COR-L47 (cell line): ENCODE results near the gene MRC2.
"Not testable (repeated sequence)": the region's sequence is repeated elsewhere in the genome, so short reads cannot be mapped to it uniquely, and the experiment has no call there.

Source experiments
- DNase-seq: peaks from one replicate; lab custom pipeline; 2025; lab: John Stamatoyannopoulos, UW

Gene MRC2, protein sequence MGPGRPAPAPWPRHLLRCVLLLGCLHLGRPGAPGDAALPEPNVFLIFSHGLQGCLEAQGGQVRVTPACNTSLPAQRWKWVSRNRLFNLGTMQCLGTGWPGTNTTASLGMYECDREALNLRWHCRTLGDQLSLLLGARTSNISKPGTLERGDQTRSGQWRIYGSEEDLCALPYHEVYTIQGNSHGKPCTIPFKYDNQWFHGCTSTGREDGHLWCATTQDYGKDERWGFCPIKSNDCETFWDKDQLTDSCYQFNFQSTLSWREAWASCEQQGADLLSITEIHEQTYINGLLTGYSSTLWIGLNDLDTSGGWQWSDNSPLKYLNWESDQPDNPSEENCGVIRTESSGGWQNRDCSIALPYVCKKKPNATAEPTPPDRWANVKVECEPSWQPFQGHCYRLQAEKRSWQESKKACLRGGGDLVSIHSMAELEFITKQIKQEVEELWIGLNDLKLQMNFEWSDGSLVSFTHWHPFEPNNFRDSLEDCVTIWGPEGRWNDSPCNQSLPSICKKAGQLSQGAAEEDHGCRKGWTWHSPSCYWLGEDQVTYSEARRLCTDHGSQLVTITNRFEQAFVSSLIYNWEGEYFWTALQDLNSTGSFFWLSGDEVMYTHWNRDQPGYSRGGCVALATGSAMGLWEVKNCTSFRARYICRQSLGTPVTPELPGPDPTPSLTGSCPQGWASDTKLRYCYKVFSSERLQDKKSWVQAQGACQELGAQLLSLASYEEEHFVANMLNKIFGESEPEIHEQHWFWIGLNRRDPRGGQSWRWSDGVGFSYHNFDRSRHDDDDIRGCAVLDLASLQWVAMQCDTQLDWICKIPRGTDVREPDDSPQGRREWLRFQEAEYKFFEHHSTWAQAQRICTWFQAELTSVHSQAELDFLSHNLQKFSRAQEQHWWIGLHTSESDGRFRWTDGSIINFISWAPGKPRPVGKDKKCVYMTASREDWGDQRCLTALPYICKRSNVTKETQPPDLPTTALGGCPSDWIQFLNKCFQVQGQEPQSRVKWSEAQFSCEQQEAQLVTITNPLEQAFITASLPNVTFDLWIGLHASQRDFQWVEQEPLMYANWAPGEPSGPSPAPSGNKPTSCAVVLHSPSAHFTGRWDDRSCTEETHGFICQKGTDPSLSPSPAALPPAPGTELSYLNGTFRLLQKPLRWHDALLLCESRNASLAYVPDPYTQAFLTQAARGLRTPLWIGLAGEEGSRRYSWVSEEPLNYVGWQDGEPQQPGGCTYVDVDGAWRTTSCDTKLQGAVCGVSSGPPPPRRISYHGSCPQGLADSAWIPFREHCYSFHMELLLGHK (N-terminal part only)

DNA sequence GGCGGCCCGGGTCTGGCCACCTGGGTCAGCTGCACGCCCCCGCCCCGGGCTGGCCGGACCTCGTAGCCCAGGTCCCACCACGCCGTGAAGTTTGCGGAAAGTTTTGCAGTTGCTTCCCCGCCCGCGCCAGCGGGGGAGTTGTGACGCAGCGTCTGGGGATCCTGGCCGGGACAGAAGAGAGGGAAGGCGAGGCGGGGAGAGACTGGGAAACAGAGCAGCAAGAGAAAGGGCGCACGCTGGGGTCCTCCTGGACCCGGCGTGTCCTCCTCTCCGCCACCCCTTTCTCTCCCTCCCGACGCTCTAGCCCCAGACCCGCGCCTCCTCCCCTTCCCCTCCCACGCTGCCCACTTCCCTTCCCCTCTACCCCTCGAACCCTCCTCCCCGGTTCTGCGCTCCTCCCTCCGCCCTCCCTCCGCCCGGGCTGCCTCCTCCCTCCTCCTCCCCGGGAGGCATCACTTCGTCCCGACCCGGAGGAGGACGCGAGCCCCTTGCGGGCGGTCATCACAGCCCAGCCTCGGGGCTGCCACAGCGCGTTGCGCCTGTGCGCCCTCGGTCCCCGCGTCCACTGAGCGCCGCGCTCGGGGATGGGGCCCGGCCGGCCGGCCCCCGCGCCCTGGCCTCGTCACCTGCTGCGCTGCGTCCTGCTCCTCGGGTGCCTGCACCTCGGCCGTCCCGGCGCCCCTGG lies at the start of gene MRC2:
MRC2 (plus strand) TSS at position 452 of the 685 bp plus-strand sequence; CDS start at position 585, 133 bp downstream.
- no peak for DNase-seq

GRCh38 chr17:62578757-62579487 lies 48.5 kb upstream of the MRC2 start:
- DNase-seq = no peak

DNA sequence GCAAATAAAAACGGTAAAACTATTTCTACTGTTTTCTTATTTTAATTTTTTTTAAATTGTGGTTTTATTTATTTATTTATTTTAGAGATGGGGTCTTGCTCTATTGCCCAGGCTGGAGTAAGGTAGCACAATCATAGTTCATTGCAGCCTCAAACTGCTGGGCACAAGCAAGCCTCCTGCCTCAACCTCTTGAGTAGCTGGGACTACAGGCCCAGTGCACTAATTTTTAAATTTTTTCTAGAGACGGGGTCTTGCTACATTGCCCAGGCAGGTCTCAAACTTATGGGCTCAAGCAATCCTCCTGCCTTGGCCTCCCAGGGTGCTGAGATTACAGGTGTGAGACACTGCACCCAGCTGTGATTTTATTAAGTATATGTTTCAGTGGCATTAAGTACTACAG lies 46.5 kb upstream of the MRC2 start:
- no peak for DNase-seq

DNA sequence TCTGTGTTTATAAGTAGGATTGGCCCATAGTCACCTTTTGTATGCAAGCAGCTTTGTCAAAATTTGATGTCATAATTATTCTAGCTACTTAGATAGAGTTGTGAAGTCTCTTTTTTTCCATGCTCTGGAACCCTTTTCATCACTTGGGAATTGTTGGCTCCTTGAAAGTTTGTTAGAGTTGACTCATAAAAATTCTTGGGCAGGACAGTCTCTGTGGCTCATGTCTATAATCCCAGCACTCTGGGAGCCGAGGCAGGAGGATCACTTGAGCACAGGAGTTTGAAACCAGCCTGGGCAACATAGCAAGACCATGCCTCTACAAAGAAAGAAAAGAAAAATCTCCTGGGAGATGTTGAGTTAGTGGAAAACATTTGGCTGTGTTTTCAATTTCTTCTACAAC lies 45.7 kb upstream of the MRC2 start:
- no peak for DNase-seq

GRCh38 chr17:62587554-62587953 lies 39.9 kb upstream of the MRC2 start:
- no peak for DNase-seq

DNA sequence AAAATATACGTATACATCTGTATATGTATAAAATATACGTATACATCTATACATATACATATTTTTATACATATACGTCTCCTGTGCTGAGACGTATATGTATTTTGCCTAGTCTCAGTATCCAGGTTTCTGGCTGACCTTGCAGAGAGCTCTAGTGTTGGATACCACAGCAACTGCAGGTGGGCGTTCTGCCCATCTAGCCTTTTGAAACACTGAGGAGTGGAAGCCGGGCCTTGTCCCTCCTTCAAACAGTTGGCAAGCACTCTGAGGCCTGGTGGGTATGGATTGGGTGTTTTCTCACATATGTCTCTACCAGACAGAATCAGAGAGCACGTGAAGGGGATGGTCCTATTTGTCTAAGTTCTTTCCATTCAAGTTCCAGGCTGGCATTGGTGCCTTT lies 39.4 kb upstream of the MRC2 start:
- DNase-seq = no peak

DNA sequence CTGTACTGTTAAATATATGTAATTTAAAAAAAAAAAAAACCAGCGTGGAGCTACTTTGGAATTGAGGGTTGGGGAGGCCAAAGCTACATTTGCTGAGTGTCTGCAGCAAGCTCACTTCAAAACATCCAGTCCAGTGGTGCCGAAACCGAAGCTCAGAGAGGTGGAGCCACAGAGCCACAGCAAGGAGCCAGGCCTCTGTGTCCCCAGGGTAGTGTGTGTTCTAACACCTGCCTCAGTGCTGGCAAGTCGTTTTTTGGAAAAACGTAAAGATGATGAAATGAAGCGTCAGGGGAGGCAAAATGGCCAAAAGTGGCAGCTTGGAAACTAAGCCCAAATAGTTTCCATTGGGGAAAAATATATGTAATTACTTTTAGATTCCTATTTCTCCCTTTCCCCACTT lies 36.1 kb upstream of the MRC2 start:
- no peak for DNase-seq

DNA sequence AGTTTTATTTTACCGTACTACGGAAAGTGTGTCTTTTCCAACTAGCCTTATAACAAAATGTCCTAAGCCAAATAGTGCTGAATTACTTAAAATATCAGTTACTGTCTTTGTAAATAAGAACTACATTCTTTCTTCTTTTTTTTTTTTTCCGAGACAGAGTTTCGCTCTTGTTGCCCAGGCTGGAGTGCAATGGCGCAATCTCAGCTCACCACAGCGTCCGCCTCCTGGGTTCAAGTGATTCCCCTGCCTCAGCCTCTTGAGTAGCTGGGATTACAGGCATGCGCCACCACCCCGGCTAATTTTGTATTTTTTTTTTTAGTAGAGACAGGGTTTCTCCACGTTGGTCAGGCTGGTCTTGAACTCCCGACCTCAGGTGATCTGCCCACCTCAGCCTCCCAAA lies 35.6 kb upstream of the MRC2 start:
- DNase-seq = not testable (repeated sequence)

DNA sequence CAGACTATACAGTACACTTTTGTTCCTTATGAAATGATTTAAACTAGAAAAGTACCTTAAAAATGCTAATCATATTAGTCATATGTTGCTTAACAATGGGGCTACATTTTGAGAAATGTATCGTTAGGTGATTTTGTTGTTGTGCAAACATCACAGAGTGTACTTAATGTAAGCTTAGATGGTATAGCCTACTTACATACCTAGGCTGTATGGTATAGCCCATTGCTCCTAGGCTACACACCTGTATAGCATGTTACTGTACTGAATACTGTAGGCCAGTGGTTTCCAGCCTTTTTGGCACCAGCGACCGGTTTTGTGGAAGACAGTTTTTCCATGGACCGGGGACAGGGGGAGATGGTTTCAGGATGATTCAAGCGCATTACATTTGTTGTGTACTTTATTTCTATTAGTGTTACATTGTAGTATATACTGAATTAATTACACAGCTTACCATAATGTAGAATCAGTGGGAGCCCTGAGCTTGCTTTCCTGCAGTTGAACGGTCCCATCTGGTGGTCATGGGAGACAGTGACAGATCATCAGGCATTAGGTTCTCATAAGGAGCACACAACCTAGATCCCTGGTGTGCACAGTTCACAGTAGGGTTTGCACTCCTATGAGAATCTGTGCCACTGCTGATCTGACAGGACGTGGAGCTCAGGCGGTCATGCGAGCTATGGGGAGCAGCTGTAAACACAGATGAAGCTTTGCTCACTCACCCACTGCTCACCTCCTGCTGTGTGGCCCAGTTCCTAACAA lies 35.0 kb upstream of the MRC2 start:
- DNase-seq = no peak

GRCh38 chr17:62595484-62595883 lies 32.0 kb upstream of the MRC2 start:
- DNase-seq = no peak

DNA sequence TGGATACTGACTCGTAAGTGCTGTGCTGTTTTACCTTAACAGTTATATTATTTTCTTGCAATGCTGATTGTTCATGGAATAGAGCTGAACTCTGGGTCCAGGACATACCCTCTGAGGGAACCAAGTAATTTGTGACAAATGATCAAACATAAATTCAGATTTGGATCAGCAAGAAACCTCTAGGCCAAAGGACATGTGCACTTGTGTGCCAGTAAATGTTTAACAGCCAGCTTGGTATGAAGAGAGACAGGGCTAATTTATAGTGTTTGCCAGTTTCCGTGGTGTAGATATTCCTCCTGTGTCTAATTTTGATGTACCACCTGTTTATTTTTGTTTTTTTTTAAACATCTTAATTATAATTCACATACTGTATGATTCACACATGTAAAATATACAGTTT lies 30.8 kb upstream of the MRC2 start:
- no peak for DNase-seq

DNA sequence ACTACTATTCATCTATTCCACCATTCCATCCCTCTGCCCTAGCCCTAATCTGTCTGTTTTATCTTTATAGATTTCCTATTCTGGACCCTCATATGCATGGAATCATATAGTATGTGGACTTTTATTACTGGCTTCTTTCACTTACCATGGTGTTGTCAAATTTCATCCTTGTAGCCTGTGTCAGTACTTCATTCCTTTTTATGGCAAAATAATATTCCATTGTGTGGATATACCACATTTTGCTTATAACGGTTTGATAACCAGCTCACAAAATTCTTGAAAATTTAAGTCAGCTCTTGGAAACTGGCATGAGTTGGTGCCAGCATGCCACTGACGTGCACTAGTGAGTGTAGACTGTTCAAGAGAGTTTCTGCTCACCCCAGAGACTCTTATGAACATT lies 30.3 kb upstream of the MRC2 start:
- DNase-seq = no peak

- no peak for DNase-seq
Measured at GRCh38 chr17:62597920-62598319, 29.6 kb upstream of the MRC2 start.

DNA sequence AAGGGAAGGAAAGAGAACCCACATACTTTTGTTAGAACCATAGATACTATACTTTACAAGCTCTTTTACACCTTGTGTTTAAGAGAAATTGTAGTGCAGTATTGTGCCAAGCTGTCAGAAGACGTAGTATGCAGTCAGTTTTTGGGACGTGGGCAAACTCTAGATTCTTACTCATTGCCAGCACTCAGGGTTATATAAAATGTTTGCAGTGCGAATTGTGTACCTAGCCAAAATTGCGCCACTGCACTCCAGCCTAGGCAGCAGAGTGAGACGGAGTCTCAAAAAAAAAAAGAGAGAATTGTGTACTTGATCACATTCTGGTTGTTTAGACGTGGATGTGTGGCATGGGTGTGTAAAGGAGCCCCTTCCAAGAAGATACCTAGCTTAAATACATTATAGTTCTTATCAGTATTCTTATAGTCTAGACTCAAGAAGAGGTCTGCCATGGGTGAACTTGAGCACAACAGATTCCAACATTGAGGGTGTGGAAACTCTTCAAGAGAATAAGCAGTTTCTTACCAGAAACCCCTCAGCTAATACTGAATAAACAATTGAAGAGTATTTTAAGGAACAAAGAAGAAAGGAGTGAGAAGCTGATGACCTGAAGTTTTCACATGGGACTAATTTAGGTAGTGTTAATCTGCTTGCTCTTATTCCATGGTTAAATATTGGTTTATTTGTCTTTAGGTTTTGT lies 27.4 kb upstream of the MRC2 start:
- no peak for DNase-seq

DNA sequence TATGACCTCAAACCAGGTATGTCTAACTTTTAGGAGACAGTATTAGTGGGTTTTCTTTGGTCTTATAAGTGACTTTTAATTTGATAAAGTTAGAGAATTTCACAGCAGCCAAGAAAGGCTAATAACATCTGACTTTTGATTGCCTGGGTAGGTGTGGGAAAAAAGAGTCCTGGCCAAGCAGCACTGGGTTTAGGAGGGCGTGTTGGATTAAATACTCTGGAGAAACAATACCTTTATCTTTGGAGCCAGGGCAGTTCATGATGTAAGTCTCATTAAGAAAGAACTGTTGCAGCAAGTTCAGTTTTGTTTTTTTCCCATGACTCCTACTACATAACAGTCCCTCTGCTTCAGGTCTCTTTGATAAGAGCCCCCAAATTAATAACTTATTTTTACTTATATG lies 26.7 kb upstream of the MRC2 start:
- no peak for DNase-seq

DNA sequence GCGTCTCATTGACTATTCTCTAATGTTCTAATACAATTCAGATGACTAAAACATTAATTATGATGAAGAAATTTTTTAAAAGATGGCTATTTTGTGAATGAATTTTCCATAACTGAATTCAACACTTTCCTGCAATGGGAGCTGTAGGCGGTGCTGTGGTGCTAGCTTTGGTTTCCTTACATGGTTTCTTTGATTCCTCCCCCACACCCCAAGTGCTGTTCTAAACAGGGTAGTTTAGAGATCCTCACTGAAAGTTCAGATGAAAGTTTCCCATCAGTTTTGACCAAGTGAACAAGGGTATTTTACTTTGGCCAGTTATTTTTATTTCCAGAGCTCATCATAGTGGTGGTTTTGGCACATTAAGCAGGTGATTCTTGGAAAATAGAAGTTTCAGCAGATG lies 26.0 kb upstream of the MRC2 start:
- no peak for DNase-seq

DNA sequence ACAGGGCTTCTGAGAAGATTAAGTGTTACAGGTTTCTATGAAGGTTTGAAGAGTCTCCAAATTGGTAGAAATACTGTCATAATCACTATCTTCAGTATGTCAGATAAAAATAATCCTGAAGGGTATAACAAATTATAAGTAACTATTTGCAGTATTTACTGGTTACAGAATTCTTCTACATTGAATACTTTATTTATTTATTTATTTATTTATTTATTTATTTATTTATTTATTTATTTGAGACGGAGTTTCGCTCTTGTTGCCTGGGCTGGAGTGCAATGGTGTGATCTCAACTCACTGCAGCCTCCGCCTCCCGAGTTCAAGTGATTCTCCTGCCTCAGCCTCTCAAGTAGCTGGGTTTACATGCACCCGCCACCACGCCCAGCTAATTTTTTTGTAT lies 23.7 kb upstream of the MRC2 start:
- DNase-seq = not testable (repeated sequence)

DNA sequence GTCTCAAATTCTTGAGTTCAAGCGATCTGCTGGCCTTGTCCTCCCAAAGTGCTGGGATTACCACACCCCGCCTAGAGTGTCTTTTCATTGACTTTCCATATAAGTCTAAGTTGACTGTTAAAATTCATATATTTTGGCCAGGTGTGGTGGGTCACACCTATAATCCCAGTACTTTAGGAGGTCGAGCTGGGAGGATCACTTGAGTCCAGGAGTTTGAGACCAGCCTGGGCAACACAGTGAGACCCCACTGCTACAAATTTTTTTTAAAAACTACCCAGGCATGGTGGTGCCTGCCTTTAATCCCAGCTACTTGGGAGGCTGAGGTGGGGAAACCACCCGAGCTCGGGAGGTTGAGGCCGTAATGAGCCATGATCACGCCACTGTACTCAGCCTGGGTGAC lies 21.9 kb upstream of the MRC2 start:
- no peak for DNase-seq

DNA sequence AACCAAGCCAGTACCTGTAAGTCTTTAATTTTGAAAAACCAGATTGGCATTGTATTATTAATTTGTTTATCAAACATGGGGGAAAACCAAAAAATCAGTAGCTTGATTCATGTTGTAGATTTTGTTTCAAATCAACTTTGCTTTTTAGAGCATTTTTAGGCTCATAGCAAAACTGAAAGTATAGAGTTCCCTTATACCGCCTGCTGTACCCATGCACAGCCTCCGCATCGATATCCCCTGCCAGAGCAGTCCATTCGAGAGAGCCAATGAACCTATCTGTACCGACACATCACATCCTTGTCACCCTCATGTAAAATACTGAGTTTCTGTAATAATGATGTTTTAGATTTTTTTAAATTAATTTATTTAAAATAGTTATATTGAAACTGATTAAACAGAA lies 16.2 kb upstream of the MRC2 start:
- no peak for DNase-seq

DNA sequence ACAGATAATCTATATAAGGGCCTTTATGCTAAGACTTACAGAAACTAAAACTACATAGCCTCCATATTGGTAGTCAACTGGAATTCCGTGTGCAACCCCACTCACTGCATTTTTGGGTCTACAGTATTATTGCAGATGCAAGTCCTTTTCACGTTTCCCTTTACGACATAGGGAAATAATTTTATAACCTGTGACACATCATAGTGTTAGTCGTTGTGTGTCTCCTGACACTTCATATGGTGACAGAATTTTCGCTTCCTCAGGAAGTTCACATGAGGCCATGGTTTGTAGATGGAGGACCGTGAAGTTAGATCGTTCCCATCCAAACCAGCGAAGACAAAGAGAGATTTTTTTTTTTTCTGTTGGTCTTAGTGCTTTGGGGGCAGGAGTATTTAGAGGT lies 15.7 kb upstream of the MRC2 start:
- no peak for DNase-seq
